KMS-11 (cell line): Measurements from ENCODE around the gene PROM1.

ENCODE experiments used
- H2AFZ ChIP-seq: fragments of 200-600 bp; sonication (generic); 2 replicates; pipeline ENCODE4 v1.6.1; 2016; ENCODE audit warnings: antibody characterized with exemption, mixed run types, low read depth
- H3K27ac ChIP-seq: fragments of 200-600 bp; sonication (generic); 2 replicates; pipeline ENCODE4 v1.6.1; 2016; ENCODE audit warnings: mild to moderate bottlenecking, mixed run types
- H3K27me3 ChIP-seq: fragments of 200-600 bp; sonication (generic); 2 replicates; pipeline ENCODE4 v1.6.1; 2017; ENCODE audit warnings: mild to moderate bottlenecking, low read depth, mixed run types, moderate library complexity; ENCODE audit not compliant: insufficient read depth
- H3K36me3 ChIP-seq: fragments of 200-600 bp; sonication (generic); 2 replicates; pipeline ENCODE4 v1.6.1; 2017; ENCODE audit warnings: mild to moderate bottlenecking, mixed run types; ENCODE audit not compliant: insufficient read depth
- H3K4me1 ChIP-seq: fragments of 200-600 bp; sonication (generic); 2 replicates; pipeline ENCODE4 v1.6.1; 2016; ENCODE audit warnings: mild to moderate bottlenecking, low read depth, mixed run types; ENCODE audit not compliant: poor library complexity, severe bottlenecking
- H3K4me2 ChIP-seq: fragments of 200-600 bp; sonication (generic); 2 replicates; pipeline ENCODE4 v1.7.0; 2016; ENCODE audit warnings: mild to moderate bottlenecking, mixed run types
- H3K4me3 ChIP-seq: fragments of 200-600 bp; sonication (generic); IDR thresholded peaks from 2 replicates; pipeline ENCODE4 v1.6.1; 2017; ENCODE audit warnings: low read depth, low read length, mixed read lengths; ENCODE audit not compliant: insufficient read depth
- H3K79me2 ChIP-seq: fragments of 200-600 bp; sonication (generic); 2 replicates; pipeline ENCODE4 v1.6.1; 2016; ENCODE audit warnings: low read depth, mixed run types; ENCODE audit not compliant: insufficient read depth
- H3K9ac ChIP-seq: fragments of 200-600 bp; sonication (generic); 2 replicates; pipeline ENCODE4 v1.6.1; 2016; ENCODE audit warnings: mild to moderate bottlenecking, mixed run types
- H4K20me1 ChIP-seq: fragments of 200-600 bp; sonication (generic); 2 replicates; pipeline ENCODE4 v1.6.1; 2016; ENCODE audit warnings: mild to moderate bottlenecking, mixed run types; ENCODE audit not compliant: insufficient read depth
- CTCF ChIP-seq: fragments of 200-600 bp; sonication (generic); conservative IDR thresholded peaks from 2 replicates; pipeline ENCODE4 v1.6.1; 2017; ENCODE audit warnings: low read depth, mild to moderate bottlenecking, antibody characterized with exemption, low read length, moderate library complexity, mixed read lengths

PROM1 gene

DNA sequence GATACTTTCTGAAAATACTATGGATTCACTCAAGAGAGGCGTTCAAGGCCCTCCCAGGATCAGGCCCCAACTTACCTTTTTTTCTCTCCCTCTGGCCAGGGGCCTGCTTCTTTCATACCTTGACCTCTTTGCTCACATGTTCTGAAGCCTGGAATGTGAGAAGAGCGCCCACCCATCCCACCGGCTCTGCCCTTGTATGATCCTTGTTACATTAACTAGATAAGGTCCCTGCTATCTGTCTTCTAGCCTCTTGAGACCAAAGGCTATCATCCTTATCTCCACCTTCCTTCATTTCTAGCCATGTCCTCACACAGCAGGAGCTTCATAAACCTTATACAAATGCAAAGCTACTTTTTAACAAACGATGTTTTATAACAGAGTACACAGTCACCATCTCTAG, 45.9 kb downstream of the PROM1 start:
- TF ChIP-seq CTCF = no peak
- H3K79me2 ChIP-seq = no peaks in the 10 kb centered on the region
- no peaks in the 10 kb centered on the region for H4K20me1 ChIP-seq
- no peak overlapping the region for H3K9ac ChIP-seq
- H3K27ac ChIP-seq = no peak overlapping the region
- H3K4me2 ChIP-seq = no peak overlapping the region
- no peaks in the 10 kb centered on the region for H3K36me3 ChIP-seq
- H3K4me1 ChIP-seq = no peaks in the 10 kb centered on the region
- no peaks in the 10 kb centered on the region for H3K27me3 ChIP-seq
- H2AFZ ChIP-seq = no peak overlapping the region
- no peak overlapping the region for H3K4me3 ChIP-seq

- TF ChIP-seq CTCF = no peak
- Histone ChIP-seq H3K9ac (no peak overlapping the region), H3K4me3 (no peak overlapping the region), H3K27ac (no peak overlapping the region), H2AFZ (no peak overlapping the region), H3K36me3 (no peaks in the 10 kb centered on the region), H4K20me1 (no peaks in the 10 kb centered on the region), H3K27me3 (no peaks in the 10 kb centered on the region), H3K4me2 (no peak overlapping the region), H3K4me1 (no peaks in the 10 kb centered on the region), H3K79me2 (no peaks in the 10 kb centered on the region)
Measured at GRCh38 chr4:16035843-16036242, 48.0 kb downstream of the PROM1 start.

- Histone ChIP-seq H3K4me2 (no peak overlapping the region), H3K27ac (no peak overlapping the region), H3K4me3 (no peak overlapping the region), H3K4me1 (no peaks in the 10 kb centered on the region), H2AFZ (no peak overlapping the region), H3K79me2 (no peaks in the 10 kb centered on the region), H3K9ac (no peak overlapping the region), H3K36me3 (no peaks in the 10 kb centered on the region), H4K20me1 (no peaks in the 10 kb centered on the region), H3K27me3 (no peaks in the 10 kb centered on the region)
- TF ChIP-seq CTCF = no peak
Measured at GRCh38 chr4:16034010-16034748, 49.6 kb downstream of the PROM1 start.

- Histone ChIP-seq H4K20me1 (no peaks in the 10 kb centered on the region), H3K27me3 (no peaks in the 10 kb centered on the region), H2AFZ (no peak overlapping the region), H3K27ac (no peak overlapping the region), H3K36me3 (no peaks in the 10 kb centered on the region), H3K4me1 (no peaks in the 10 kb centered on the region), H3K79me2 (no peaks in the 10 kb centered on the region), H3K4me3 (no peak overlapping the region), H3K9ac (no peak overlapping the region), H3K4me2 (no peak overlapping the region)
- TF ChIP-seq CTCF = no peak
Measured at GRCh38 chr4:16032396-16032770, 51.4 kb downstream of the PROM1 start.
